SU-DHL-6 (cell line): ENCODE measurements around the gene PIGC.

Experiments
- CTCF ChIP-seq: fragments of 200-600 bp; sonication (generic); IDR thresholded peaks from one replicate; pipeline ENCODE4 v1.5.1; 2017; ENCODE audit warnings: antibody characterized with exemption, mild to moderate bottlenecking, low read length, moderate library complexity; ENCODE audit not compliant: insufficient read depth, poor library complexity, severe bottlenecking
- EZH2phosphoT487 ChIP-seq: fragments of 200-600 bp; sonication (generic), shearing (Covaris generic); conservative IDR thresholded peaks from 2 replicates; pipeline ENCODE4 v1.6.1; 2018; ENCODE audit warnings: mild to moderate bottlenecking, antibody characterized with exemption, low read length, moderate library complexity, mixed read lengths

DNA sequence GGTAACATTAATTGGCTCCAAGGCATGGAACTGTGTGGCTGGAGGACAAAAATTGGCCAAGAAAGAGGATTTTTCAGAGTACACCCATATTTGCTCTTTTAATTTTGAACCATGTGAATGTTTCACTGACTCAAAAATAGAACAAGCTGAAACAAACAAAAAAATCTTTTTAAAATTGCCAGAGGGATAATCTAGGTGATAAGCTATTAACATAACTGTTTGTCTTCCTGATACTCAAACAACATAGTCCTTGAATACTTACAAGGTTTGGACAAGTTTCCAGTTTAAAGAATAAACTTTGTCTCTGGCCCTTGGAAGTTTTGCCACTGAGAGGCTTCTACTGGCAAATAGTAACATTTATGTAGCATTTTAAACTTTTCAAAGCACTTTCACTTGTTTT is 30.0 kb upstream of the PIGC start:
- no peak for TF ChIP-seq CTCF
- TF ChIP-seq EZH2phosphoT487 = no peak
